HCT116 (cell line): ENCODE results near the gene TRIM24. TPM values are rescaled to one million over a fixed set of nuclear protein-coding genes. Genes with fewer than 3 reads are reported as not detected.

Experiments
- ATAC-seq: fragments of 200-7000 bp; cut with Tn5 transposase; 2 replicates; pipeline ENCODE4 v1.9.1; 2020; ENCODE audit warnings: mild to moderate bottlenecking, moderate library complexity
- BruUV-seq: library from RNA; stranded (reverse); fragments of 400-500 nt; replicated peaks from 2 replicates; lab custom pipeline; 2021; lab: Mats Ljungman, UMichigan
- CTCF ChIA-PET: fragments of 300-600 bp; sonication (Branson Sonifier 250); formaldehyde crosslinking; loops from one replicate; lab custom pipeline; 2021; ENCODE audit warnings: antibody characterized with exemption; lab: Charles Lee
- POLR2A ChIA-PET: fragments of 300-600, 350-600 bp; sonication (Branson Sonifier 250); formaldehyde crosslinking; loops from one replicate; lab custom pipeline; 2021; ENCODE audit warnings: antibody characterized with exemption; lab: Charles Lee
- RAD21 ChIA-PET, 2 experiments: fragments of 300-600 bp; sonication (Branson Sonifier 250); formaldehyde crosslinking; loops; one replicate each; lab custom pipeline; 2023; ENCODE audit warnings: low total read pairs in 2 of 2; ENCODE audit not compliant: uncharacterized antibody in 2 of 2, unreplicated experiment in 2 of 2, low non-redundant PET in 1 of 2; lab: Charles Lee
- DNase-seq: peaks from one replicate; pipeline ENCODE4 v3.0.0-alpha.2; 2010; ENCODE audit warnings: low read depth, low spot score
- H2AFZ ChIP-seq: fragments of 200-600 bp; shearing (Covaris generic), sonication (generic); 2 replicates; pipeline ENCODE4 v1.6.1; 2017; ENCODE audit warnings: low read depth, mixed run types, mixed read lengths, antibody characterized with exemption, low read length; ENCODE audit not compliant: poor library complexity, severe bottlenecking
- H3K27ac ChIP-seq: 2 replicates; pipeline ENCODE4 v1.5.1; 2012; ENCODE audit warnings: low read depth, low read length
- H3K27me3 ChIP-seq: fragments of 200-600 bp; sonication (generic); 2 replicates; pipeline ENCODE4 v1.6.1; 2016; ENCODE audit warnings: mixed run types, low read length, mixed read lengths; ENCODE audit not compliant: insufficient read depth
- H3K36me3 ChIP-seq, 2 experiments: fragments of 200-500 bp in 1 of 2; fragments of 200-600 bp in 1 of 2; sonication (Bioruptor generic) in 1 of 2; sonication (generic) in 1 of 2; 2 replicates each; pipeline versions ENCODE4 v1.5.1 to v1.6.1; 2014 to 2016; ENCODE audit warnings: low read length in 2 of 2, inconsistent platforms in 1 of 2, mixed read lengths in 1 of 2, mixed run types in 1 of 2; ENCODE audit not compliant: insufficient read depth in 2 of 2, control insufficient read depth in 1 of 2
- H3K4me1 ChIP-seq, 2 experiments: fragments of 200-600 bp in 1 of 2; sonication (generic) in 1 of 2; 2 replicates each; pipeline versions ENCODE4 v1.5.1 to v1.6.1; 2012 to 2017; ENCODE audit warnings: low read length in 2 of 2, inconsistent platforms in 1 of 2, mild to moderate bottlenecking in 1 of 2, mixed read lengths in 1 of 2, mixed run types in 1 of 2, moderate library complexity in 1 of 2; ENCODE audit not compliant: insufficient read depth in 2 of 2, control insufficient read depth in 1 of 2
- H3K4me2 ChIP-seq: fragments of 200-600 bp; sonication (generic); 2 replicates; pipeline ENCODE4 v1.6.1; 2017; ENCODE audit warnings: mixed run types, low read length, mixed read lengths
- H3K4me3 ChIP-seq, 2 experiments: fragments of 200-600 bp in 1 of 2; sonication (generic) in 1 of 2; replicated peaks in 1 of 2; 2 replicates each; pipeline ENCODE4 v1.5.1; 2011 to 2016; ENCODE audit warnings: low read length in 2 of 2, control low read depth in 1 of 2, low read depth in 1 of 2, mild to moderate bottlenecking in 1 of 2, mixed read lengths in 1 of 2, mixed run types in 1 of 2
- H3K79me2 ChIP-seq: fragments of 200-600 bp; sonication (generic); 2 replicates; pipeline ENCODE4 v1.6.1; 2017; ENCODE audit warnings: mild to moderate bottlenecking, mixed run types, low read length, moderate library complexity, mixed read lengths; ENCODE audit not compliant: insufficient read depth
- H3K9ac ChIP-seq: fragments of 200-600 bp; sonication (generic); 2 replicates; pipeline ENCODE4 v1.6.1; 2016; ENCODE audit warnings: low read length, mixed read lengths
- H3K9me2 ChIP-seq: fragments of 200-600 bp; sonication (generic), shearing (Covaris generic); 2 replicates; pipeline ENCODE4 v1.6.1; 2017; ENCODE audit warnings: mixed run types, mild to moderate bottlenecking, moderate library complexity; ENCODE audit not compliant: insufficient read depth
- H3K9me3 ChIP-seq, 2 experiments: fragments of 200-500 bp in 1 of 2; fragments of 200-600 bp in 1 of 2; sonication (Bioruptor generic) in 1 of 2; sonication (generic) in 1 of 2; 2 replicates each; pipeline ENCODE4 v1.6.1; 2014 to 2017; ENCODE audit warnings: low read length in 2 of 2, mixed read lengths in 2 of 2, inconsistent platforms in 1 of 2, low read depth in 1 of 2, mild to moderate bottlenecking in 1 of 2, mixed run types in 1 of 2, moderate library complexity in 1 of 2; ENCODE audit not compliant: control insufficient read depth in 1 of 2, insufficient read depth in 1 of 2
- H4K20me1 ChIP-seq: fragments of 200-600 bp; sonication (generic), shearing (Covaris generic); 2 replicates; pipeline ENCODE4 v1.6.1; 2017; ENCODE audit warnings: mixed run types, mild to moderate bottlenecking, moderate library complexity; ENCODE audit not compliant: insufficient read depth
- CBX3 ChIP-seq: IDR thresholded peaks from 2 replicates; pipeline ENCODE4 v1.6.1; 2012; ENCODE audit warnings: low read depth
- CEBPB ChIP-seq: IDR thresholded peaks from 2 replicates; pipeline ENCODE4 v1.6.1; 2012; ENCODE audit warnings: low read depth
- ELF1 ChIP-seq: IDR thresholded peaks from 2 replicates; pipeline ENCODE4 v1.6.1; 2012; ENCODE audit warnings: low read depth, borderline replicate concordance
- EZH2 ChIP-seq: fragments of 200-600 bp; sonication (generic); IDR thresholded peaks from 2 replicates; pipeline ENCODE4 v1.6.1; 2017; ENCODE audit warnings: antibody characterized with exemption, mixed run types
- MAX ChIP-seq: IDR thresholded peaks from 2 replicates; pipeline ENCODE4 v1.6.1; 2012
- POLR2AphosphoS5 ChIP-seq: IDR thresholded peaks from 2 replicates; pipeline ENCODE4 v1.6.1; 2011; ENCODE audit warnings: mild to moderate bottlenecking, low read depth, low read length, moderate library complexity
- REST ChIP-seq: IDR thresholded peaks from 2 replicates; pipeline ENCODE4 v1.6.1; 2012; ENCODE audit warnings: low read depth
- SIN3A ChIP-seq: IDR thresholded peaks from 2 replicates; pipeline ENCODE4 v1.6.1; 2012; ENCODE audit warnings: low read depth
- SP1 ChIP-seq: IDR thresholded peaks from 2 replicates; pipeline ENCODE4 v1.6.1; 2012; ENCODE audit warnings: low read depth
- SRF ChIP-seq: IDR thresholded peaks from 2 replicates; pipeline ENCODE4 v1.6.1; 2012; ENCODE audit warnings: low read depth
- intact Hi-C: fragments of 100-400 bp; cut with micrococcal nuclease; formaldehyde crosslinking; loops from 2 replicates; pipeline ENCODE4 v1.10.0; 2022
- total RNA-seq: library from RNA; stranded (reverse); gene quantifications from one replicate; pipeline ENCODE4 v1.2.1, GENCODE V29; 2021; ENCODE audit not compliant: unreplicated experiment

The TRIM24 gene
- total RNA-seq, 1 experiment from 2014 or later = 12.8 TPM

GRCh38 chr7:138495485-138495884 lies 35.4 kb downstream of the TRIM24 start:
- Histone ChIP-seq H3K27ac (no peak overlapping the region), H3K4me3 (no peak overlapping the region), H3K4me1 (no peaks in the 10 kb centered on the region), H3K9me3 (no peaks in the 10 kb centered on the region), H3K27me3 (no peaks in the 10 kb centered on the region), H3K36me3 (no peaks in the 10 kb centered on the region), H3K79me2 (peaks cover 18% of the 10 kb centered on the region; the same call in 1 of the 2 replicates), H2AFZ (no peak overlapping the region), H3K9me2 (no peaks in the 10 kb centered on the region), H3K4me2 (no peak overlapping the region), H4K20me1 (no peaks in the 10 kb centered on the region; the same call in 1 of the 2 replicates), H3K9ac (no peak overlapping the region)
- CTCF ChIA-PET = no interaction called here
- DNase-seq (no peak), ATAC-seq (no peak)
- intact Hi-C loops = no loop called here
- POLR2A ChIA-PET = no interaction called here
- no TSS peak for BruUV-seq
- TF ChIP-seq CBX3 = no peak
- RAD21 ChIA-PET = no interaction called here

GRCh38 chr7:138499340-138499739 lies 39.3 kb downstream of the TRIM24 start:
- H3K79me2 ChIP-seq = no peaks in the 10 kb centered on the region; the same call in none of the 2 replicates
- no TSS peak for BruUV-seq
- CTCF ChIA-PET = no interaction called here

More at GRCh38 chr7:138499340-138499739, 39.3 kb downstream of the TRIM24 start:
- TF ChIP-seq SP1 (no peak), SRF (no peak), SIN3A (no peak), MAX (no peak), CEBPB (no peak), ELF1 (no peak), POLR2AphosphoS5 (no peak), EZH2 (no peak), REST (no peak)
- DNase-seq = no peak
- H3K27ac ChIP-seq = no peak overlapping the region
- no peaks in the 10 kb centered on the region for H4K20me1 ChIP-seq
- POLR2A ChIA-PET = no interaction called here
- H3K9ac ChIP-seq = no peak overlapping the region
- no peak overlapping the region for H2AFZ ChIP-seq
- intact Hi-C loops = no loop called here
- no peaks in the 10 kb centered on the region for H3K27me3 ChIP-seq
- no peaks in the 10 kb centered on the region for H3K36me3 ChIP-seq
- H3K4me1 ChIP-seq = no peaks in the 10 kb centered on the region
- no peaks in the 10 kb centered on the region for H3K9me3 ChIP-seq
- H3K9me2 ChIP-seq = no peaks in the 10 kb centered on the region
- RAD21 ChIA-PET = no interaction called here
- no peak overlapping the region for H3K4me3 ChIP-seq
- ATAC-seq = no peak
- no peak overlapping the region for H3K4me2 ChIP-seq
